Raji (cell line): Measurements from ENCODE around the gene MT1E.

Experiments
- POLR2A ChIP-seq: IDR thresholded peaks from 2 replicates; pipeline ENCODE4 v1.6.1; 2011; ENCODE audit warnings: low read depth, low read length, control low read depth; ENCODE audit not compliant: insufficient read depth

The MT1E gene

GRCh38 chr16:56632848-56633365 is 7.3 kb downstream of the MT1E start:
- no peak for TF ChIP-seq POLR2A

DNA sequence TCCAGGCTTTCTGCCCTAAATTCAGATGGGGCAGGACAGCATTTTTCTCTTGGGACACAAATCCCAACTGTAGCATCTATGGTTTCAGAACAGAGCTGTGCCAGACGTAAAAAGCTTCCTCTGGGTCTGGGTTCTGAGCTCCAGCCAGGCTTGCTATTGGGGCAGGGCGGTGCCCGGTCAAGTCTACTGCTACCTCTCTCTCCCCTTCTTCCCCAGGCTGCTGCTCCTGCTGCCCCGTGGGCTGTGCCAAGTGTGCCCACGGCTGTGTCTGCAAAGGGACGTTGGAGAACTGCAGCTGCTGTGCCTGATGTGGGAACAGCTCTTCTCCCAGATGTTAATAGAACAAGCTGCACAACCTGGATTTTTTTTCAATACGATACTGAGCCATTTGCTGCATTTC is 8.0 kb downstream of the MT1E start:
- no peak for TF ChIP-seq POLR2A

DNA sequence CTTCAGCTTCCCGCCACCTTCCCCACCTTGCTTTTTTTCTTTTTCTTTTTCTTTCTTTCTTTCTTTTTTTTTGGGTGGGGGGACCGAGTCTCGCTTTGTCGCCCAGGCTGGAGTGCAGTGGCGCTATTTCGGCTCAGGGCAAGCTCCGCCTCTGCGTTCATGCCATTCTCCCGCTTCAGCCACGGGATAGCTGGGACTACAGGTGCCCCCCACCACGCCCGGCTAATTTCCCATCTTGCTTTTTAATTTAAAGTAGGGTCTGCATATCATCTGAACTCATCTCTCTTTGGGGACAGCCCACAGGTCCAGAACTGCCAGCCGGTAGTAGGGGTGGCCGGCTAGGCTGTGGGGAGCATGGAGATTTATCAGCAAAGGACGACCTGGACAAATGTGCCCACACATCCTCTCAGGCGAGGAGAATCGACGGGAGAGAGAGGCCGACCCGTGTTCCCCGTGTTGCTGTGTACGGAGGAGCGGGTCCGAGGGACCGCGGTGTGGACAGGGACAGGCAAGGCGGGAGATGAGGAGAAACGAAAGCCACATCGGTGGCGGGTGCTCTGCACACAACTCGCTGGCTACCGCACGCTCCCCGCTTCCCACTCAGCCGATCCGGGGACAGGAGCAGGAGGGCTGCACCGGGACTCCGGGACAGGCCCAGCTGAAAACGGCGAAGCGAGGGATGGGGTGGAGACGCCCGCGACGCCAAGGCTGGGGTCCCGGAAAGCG is 9.3 kb downstream of the MT1E start:
- TF ChIP-seq POLR2A, result no peak

DNA sequence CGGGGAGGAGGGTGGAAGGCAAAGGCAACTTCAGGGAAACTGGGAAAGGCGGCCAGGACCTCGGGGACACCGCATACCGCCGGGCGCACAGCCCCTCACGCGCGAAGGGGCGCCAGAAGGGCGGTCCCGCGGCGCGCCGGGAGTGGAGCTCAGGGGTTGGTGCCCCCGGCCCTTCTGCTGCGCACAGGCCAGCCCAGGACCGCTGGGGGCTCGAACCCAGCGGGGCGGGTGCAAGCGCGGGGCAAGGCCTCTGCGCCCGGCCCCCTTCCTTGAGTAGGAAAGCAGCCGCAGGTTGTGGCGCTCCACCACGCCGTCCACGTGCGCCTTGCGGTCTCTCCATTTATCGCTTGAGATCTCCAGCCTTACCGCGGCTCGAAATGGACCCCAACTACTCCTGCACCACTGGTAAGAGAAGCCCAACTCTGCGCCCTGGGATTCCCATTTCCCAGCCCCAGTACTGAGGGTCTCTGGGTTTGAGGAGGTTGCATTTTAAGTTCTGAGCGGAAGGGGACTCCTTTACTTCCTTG is 9.9 kb downstream of the MT1E start:
- TF ChIP-seq POLR2A, result no peak

DNA sequence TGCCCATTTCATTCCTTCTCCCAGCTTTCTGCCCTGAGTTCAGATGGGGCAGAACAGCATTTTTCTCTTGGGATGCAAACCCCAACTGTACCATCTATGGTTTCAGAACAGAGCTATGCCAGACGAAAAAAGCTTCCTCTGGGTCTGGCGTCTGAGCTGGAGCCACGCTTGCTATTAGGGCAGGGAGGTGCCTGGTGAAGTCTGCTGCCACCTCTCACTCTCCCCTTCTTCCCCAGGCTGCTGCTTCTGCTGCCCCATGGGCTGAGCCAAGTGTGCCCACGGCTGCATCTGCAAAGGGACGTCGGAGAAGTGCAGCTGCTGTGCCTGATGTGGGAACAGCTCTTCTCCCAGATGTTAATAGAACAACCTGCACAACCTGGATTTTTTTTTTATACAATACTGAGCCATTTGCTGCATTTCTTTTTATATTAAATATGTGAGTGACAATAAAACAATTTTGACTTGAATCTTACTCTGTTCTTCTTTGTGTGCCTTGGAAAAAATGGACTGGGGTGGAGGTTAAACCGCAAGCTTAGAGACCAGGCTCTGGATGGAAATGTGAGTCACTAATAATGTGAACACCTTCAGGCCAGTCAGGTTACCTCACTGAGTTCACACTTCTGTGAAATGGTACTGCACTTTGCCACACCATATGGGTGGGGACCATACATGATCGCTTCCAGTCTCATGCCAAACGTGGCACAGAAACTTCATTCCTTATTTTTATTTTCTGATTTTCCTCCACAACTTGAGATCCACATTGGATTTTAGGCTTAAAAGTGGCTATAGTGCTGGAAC is 11.2 kb downstream of the MT1E start:
- TF ChIP-seq POLR2A, result no peak

GRCh38 chr16:56637814-56638750 is 12.5 kb downstream of the MT1E start, which contains the start of gene MT1A:
MT1A (plus strand) TSS chr16:56638666; CDS start chr16:56638739, 73 bp downstream.
- TF ChIP-seq POLR2A, result no peak

DNA sequence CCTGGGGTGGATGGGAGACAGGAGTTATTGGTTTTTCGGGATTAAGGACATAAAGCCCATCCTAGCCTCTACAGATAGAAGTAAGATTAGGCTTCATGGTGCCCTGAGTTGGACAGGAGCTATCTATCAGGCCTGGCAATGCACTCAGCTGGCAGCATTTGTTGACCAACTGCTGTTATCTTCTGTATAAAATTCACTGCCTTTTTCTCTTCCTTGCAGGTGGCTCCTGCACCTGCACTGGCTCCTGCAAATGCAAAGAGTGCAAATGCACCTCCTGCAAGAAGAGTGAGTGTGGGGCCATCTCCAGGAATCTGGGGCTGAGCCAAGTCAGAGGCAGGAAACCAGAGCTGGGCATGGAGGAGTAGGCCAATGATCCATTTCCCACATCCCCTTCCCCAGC is 13.5 kb downstream of the MT1E start:
- no peak for TF ChIP-seq POLR2A

DNA sequence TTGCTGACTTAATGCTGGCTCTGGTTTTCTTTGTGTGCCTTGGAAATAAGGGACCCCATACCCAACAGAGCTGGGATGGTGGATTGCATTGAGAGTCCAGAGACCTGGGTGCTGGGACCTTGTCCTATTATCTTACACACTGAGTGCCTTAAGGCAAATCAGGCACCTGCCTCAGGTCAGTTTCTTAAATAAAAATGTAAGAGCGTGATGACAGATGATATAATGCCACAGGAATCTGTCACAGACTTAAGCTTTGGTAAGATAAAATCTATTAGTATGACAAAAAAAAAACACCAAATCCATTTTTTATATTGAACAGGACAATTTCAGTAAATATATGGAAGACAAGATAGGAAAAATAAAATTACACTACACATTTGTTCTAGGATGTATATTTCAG is 14.5 kb downstream of the MT1E start:
- no peak for TF ChIP-seq POLR2A

DNA sequence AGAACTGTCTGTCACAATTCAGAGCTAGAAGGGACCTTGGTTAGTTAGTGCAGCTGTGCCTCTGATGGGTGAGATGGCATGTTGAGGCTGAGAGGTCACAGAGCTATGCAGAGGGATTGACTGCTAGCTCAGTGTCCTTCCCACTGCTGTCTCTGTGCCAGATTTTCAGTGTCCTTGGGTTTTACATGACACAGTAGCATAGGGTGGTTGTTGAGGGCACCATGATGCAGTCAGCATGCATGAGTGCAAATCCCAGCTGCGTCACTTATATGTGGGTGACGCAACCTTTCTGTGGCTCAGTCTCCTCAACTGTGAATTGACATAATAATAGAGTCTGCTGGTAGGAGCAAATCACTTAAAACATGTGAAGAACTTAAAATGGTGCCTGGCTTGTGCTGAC is 15.6 kb downstream of the MT1E start:
- TF ChIP-seq POLR2A, result no peak

GRCh38 chr16:56643080-56643778 is 17.6 kb downstream of the MT1E start:
- no peak for TF ChIP-seq POLR2A

GRCh38 chr16:56643833-56644232 is 18.3 kb downstream of the MT1E start:
- TF ChIP-seq POLR2A, result no peak

GRCh38 chr16:56645311-56645710 is 19.7 kb downstream of the MT1E start:
- no peak for TF ChIP-seq POLR2A

GRCh38 chr16:56645838-56646237 is 20.3 kb downstream of the MT1E start:
- TF ChIP-seq POLR2A, result no peak
